GM13977 (cell line): ENCODE measurements around the gene PRKCI.

ENCODE experiments used
- DNase-seq: peaks from one replicate; pipeline ENCODE4 v3.0.0; 2012; ENCODE audit warnings: low spot score
- in situ Hi-C: fragments of 300-500 bp; cut with MboI; formaldehyde crosslinking; loops from one replicate; pipeline ENCODE4 v1.12.0; 2022; ENCODE audit warnings: low sequenced_read_pairs, low pct_unique_long_range_greater_than_20kb, mixed read lengths, inconsistent platforms; ENCODE audit not compliant: unreplicated experiment
- TF ChIP-seq, protein P1 (sequence below): IDR thresholded peaks from 2 replicates; pipeline ENCODE4 v1.5.1; 2012; ENCODE audit warnings: mild to moderate bottlenecking, control low read depth; ENCODE audit not compliant: insufficient read depth; ENCODE audit errors: extremely low read depth, missing control alignments

Gene PRKCI

DNA sequence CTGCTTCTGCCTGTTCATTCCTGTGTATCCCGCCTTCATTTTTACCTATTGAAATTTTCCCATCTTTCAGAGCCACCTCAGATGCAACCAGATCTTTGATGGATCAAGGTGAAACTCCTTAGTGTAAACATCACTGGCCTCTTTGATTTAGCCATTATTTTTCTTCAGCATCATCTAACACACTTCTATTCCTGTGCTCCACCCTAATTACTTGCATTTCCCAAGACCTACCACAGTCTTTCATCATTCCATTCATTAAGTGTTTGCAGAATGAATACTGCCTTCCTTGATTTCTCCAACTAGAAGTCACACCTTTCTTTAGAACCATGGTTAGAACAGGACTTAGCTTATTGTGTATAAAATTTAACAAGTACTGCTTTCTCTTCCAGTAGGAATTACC is 79.8 kb downstream of the PRKCI start:
- TF ChIP-seq, protein P1, sequence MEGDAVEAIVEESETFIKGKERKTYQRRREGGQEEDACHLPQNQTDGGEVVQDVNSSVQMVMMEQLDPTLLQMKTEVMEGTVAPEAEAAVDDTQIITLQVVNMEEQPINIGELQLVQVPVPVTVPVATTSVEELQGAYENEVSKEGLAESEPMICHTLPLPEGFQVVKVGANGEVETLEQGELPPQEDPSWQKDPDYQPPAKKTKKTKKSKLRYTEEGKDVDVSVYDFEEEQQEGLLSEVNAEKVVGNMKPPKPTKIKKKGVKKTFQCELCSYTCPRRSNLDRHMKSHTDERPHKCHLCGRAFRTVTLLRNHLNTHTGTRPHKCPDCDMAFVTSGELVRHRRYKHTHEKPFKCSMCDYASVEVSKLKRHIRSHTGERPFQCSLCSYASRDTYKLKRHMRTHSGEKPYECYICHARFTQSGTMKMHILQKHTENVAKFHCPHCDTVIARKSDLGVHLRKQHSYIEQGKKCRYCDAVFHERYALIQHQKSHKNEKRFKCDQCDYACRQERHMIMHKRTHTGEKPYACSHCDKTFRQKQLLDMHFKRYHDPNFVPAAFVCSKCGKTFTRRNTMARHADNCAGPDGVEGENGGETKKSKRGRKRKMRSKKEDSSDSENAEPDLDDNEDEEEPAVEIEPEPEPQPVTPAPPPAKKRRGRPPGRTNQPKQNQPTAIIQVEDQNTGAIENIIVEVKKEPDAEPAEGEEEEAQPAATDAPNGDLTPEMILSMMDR: no peak
- DNase-seq: no peak
- in situ Hi-C loops: loop anchor here (25.0 kb wide), 3 partner anchors 110 to 510 kb away; partner anchors contain the start of gene CLDN11

DNA sequence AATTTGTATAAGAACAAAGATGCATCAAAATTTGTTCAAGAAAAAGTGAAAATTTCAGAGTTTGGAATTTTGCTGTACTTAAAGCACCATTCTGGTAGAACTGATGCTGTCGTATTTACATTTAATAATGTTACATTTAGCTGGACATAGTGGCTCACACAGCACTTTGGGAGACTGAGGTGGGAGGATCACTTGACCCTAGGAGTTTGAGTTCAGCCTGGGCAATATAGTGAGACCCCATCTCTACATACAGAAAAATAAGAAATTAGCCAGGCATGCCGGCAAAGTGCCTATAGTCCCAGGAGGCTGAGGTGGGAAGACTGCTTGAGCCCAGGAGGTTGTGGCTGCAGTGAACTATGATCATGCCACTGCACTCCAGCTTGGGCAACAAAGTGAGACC is 83.8 kb downstream of the PRKCI start:
- no peak for DNase-seq
- in situ Hi-C loops: loop anchor here (25.0 kb wide), 3 partner anchors 106 to 506 kb away; partner anchors contain the start of gene CLDN11
- TF ChIP-seq, protein P1: no peak

DNA sequence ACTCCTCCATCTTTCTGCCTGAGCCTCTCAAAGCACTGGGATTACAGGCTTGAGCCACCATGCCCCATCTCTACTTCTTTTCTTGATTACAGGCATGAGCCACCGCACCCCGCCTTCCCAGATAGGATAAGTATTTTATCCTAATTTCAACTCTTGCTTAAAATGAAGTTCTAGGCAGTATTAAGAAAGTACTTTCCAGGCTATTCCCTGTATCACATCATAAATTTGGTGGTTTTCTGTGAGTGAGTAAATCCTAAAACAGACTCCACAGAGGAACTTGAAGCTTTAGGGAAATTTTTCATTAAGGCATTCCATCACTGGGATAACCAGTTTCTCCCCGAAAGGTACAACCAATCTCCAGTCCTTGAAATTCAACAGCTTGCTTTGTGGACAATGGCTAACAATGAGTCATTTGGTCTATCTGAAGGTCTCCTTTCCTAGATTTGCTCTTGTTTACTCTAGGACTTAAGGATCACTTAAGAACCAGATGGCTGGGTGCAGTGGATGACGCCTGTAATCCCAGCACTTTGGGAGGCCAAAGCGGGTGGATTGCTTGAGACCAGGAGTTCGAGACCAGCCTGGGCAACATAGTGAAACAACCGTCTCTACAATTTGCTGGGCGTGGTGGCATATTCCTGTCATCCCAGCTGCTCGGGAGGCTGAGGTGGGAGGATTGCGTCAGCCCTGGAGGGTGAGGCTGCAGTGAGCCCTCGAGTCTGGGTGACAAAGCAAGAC is 85.6 kb downstream of the PRKCI start:
- no peak for DNase-seq
- TF ChIP-seq, protein P1: no peak
- in situ Hi-C loops: loop anchor here (25.0 kb wide), 3 partner anchors 104 to 504 kb away; partner anchors contain the start of gene CLDN11

DNA sequence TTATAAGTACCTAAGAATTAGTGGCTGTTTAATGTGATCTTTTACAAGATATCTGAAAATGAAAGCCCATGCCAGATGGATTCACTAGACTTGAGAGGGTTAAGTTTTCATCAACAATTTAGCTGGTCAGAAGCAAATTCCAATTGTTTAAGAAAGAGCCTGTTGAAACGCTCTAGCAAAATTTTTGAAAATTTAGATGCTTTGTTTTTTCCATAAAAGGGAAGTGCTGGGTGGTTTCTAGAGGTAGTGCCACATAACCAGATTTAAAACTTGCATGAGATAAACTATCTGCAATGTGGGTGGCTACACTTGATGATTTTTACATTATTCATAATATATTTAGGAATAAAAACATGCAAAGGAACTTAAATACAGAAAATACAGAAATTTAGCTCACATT is 86.8 kb downstream of the PRKCI start:
- DNase-seq: no peak
- in situ Hi-C loops: loop anchor here (25.0 kb wide), 3 partner anchors 103 to 503 kb away; partner anchors contain the start of gene CLDN11
- TF ChIP-seq, protein P1: no peak

DNA sequence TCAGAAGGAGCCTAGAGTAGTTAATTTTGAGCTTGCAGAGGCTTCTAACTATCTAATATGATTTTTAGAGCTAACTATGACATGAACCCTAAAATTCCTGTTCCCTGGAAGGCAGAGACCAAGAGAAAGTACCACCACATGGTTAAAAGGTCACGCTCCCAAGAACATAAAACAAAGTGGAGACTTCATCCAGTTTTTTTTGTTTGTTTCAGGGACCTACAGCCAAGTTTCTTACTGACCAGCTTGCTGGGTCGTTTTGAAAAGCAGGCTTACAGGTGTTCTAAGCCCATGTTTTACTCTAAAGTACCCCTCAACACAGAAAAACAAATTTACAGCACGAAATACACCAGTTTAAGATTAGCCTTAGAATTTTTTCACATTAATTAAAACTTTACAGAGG is 95.7 kb downstream of the PRKCI start:
- TF ChIP-seq, protein P1: no peak
- in situ Hi-C loops: loop anchor here (25.0 kb wide), 3 partner anchors 94 to 494 kb away; partner anchors contain the start of gene CLDN11
- no peak for DNase-seq

DNA sequence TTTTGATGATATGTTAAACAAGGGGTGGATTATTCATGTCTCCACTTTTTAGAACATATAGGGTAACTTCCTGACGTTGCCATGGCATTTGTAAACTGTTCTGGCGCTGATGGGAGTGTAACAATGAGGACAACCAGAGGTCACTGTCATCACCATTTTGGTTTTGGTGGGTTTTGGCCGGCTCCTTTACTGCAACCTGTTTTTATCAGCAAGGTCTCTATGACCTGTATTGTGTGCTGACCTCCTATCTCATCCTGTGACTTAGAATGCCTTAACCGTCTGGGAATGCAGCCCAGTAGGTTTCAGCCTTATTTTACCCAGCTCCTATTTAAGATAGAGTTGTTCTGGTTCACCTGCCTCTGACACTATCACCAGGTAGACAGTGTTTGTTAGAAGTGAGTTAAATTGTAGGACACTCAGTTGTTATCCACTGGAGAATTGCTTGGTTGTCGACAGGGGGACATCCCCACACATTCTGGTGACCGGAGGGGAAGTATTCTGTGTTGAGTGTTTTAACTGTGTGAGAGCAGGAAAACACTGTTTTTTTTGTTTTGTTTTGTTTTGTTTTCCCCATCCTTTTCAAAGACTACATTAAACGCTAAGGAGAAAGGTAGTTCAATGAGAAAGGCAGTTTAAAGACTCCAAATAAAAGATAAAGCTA is 98.4 kb downstream of the PRKCI start:
- TF ChIP-seq, protein P1: no peak
- in situ Hi-C loops: loop anchor here (25.0 kb wide), 3 partner anchors 92 to 492 kb away; partner anchors contain the start of gene CLDN11
- DNase-seq: no peak
